Keratinocyte (primary cell): ENCODE results near the gene MMAB. TPM values are rescaled to one million over a fixed set of nuclear protein-coding genes. Genes with fewer than 3 reads are reported as not detected.

Source experiments
- DNase-seq: peaks from one replicate; pipeline ENCODE4 v3.0.0-alpha.2; 2011; ENCODE audit warnings: low read depth, missing footprints, low spot score
- FAIRE-seq: peaks from 2 replicates; lab custom pipeline; 2011; peaks lifted over from hg19 to GRCh38; lab: Jason Lieb, UNC
- H2AFZ ChIP-seq: 2 replicates; pipeline ENCODE4 v1.6.0; 2012; ENCODE audit warnings: low read length, control low read depth, inconsistent platforms; ENCODE audit not compliant: control insufficient read depth
- H3K27ac ChIP-seq: 2 replicates; pipeline ENCODE4 v1.5.1; 2011; ENCODE audit warnings: low read length; ENCODE audit not compliant: control insufficient read depth, insufficient read depth
- H3K27me3 ChIP-seq: 3 replicates; pipeline ENCODE4 v1.6.0; 2011; ENCODE audit warnings: low read length; ENCODE audit not compliant: control insufficient read depth, insufficient read depth; ENCODE audit errors: extremely low read depth
- H3K36me3 ChIP-seq, 2 experiments: 2 replicates in 1 of 2; 3 replicates in 1 of 2; pipeline ENCODE4 v1.5.1; 2011; ENCODE audit warnings: low read length in 2 of 2, mild to moderate bottlenecking in 1 of 2; ENCODE audit not compliant: control insufficient read depth in 2 of 2, insufficient read depth in 2 of 2; ENCODE audit errors: extremely low read depth in 1 of 2
- H3K4me1 ChIP-seq: 3 replicates; pipeline ENCODE4 v1.5.1; 2011; ENCODE audit warnings: low read length; ENCODE audit not compliant: control insufficient read depth, insufficient read depth; ENCODE audit errors: extremely low read depth
- H3K4me2 ChIP-seq: 3 replicates; pipeline ENCODE4 v1.6.0; 2011; ENCODE audit warnings: low read depth, low read length; ENCODE audit not compliant: control insufficient read depth, insufficient read depth; ENCODE audit errors: extremely low read depth
- H3K4me3 ChIP-seq, 3 experiments: fragments of 200-600 bp in 1 of 3; sonication (generic) in 1 of 3; 2 replicates in 2 of 3; 3 replicates in 1 of 3; pipeline ENCODE4 v1.5.1; 2011 to 2016; ENCODE audit warnings: low read length in 3 of 3, mild to moderate bottlenecking in 3 of 3, control low read depth in 2 of 3, inconsistent platforms in 1 of 3, low read depth in 1 of 3, mixed read lengths in 1 of 3, mixed run types in 1 of 3, moderate library complexity in 1 of 3; ENCODE audit not compliant: control insufficient read depth in 2 of 3, insufficient read depth in 2 of 3; ENCODE audit errors: extremely low read depth in 1 of 3
- H3K79me2 ChIP-seq: 2 replicates; pipeline ENCODE4 v1.6.0; 2012; ENCODE audit warnings: low read length; ENCODE audit not compliant: control insufficient read depth, insufficient read depth
- H3K9ac ChIP-seq: 3 replicates; pipeline ENCODE4 v1.6.0; 2011; ENCODE audit warnings: low read length; ENCODE audit not compliant: control insufficient read depth, insufficient read depth; ENCODE audit errors: extremely low read depth
- H3K9me1 ChIP-seq: 3 replicates; pipeline ENCODE4 v1.6.0; 2011; ENCODE audit warnings: low read length; ENCODE audit not compliant: control insufficient read depth, insufficient read depth; ENCODE audit errors: extremely low read depth
- H3K9me3 ChIP-seq: 2 replicates; pipeline ENCODE4 v1.5.1; 2012; ENCODE audit warnings: low read depth, low read length; ENCODE audit not compliant: control insufficient read depth
- H4K20me1 ChIP-seq: 3 replicates; pipeline ENCODE4 v1.6.0; 2011; ENCODE audit warnings: low read length; ENCODE audit not compliant: control insufficient read depth, insufficient read depth; ENCODE audit errors: extremely low read depth
- CTCF ChIP-seq, 3 experiments: IDR thresholded peaks in 1 of 3; conservative IDR thresholded peaks in 1 of 3; optimal IDR thresholded peaks in 1 of 3; 2 replicates in 2 of 3; 3 replicates in 1 of 3; pipeline versions ENCODE3 to v1.5.1; 2011; ENCODE audit warnings: low read length in 3 of 3, mild to moderate bottlenecking in 3 of 3, moderate library complexity in 2 of 3, control low read depth in 1 of 3, inconsistent platforms in 1 of 3; ENCODE audit not compliant: insufficient read depth in 2 of 3; ENCODE audit errors: extremely low read depth in 1 of 3
- EZH2 ChIP-seq: IDR thresholded peaks from one replicate; pipeline ENCODE4 v1.6.1; 2012; ENCODE audit warnings: inconsistent platforms, mild to moderate bottlenecking, low read length, moderate library complexity
- dilution Hi-C: fragments of 300-500 bp; cut with MboI; formaldehyde crosslinking; loops from one replicate; pipeline ENCODE4 v1.7.0; 2020; ENCODE audit warnings: low sequenced_read_pairs; ENCODE audit not compliant: extremely low pct_ligation_motif_present
- polyA plus RNA-seq, 5 experiments: library from polyadenylated mRNA; depleted of rRNA in 3 of 5; stranded (reverse) in 3 of 5; stranded (forward) in 1 of 5; unstranded in 1 of 5; fragments of >200 nt; gene quantifications; 1 replicate in 1 of 5; 2 replicates in 3 of 5; 3 replicates in 1 of 5; pipeline versions ENCODE4 v1.2.1 to v1.2.3, GENCODE V29; 2011 to 2012; ENCODE audit warnings: missing spikeins in 2 of 5, low read depth in 1 of 5, low replicate concordance in 1 of 5

Gene MMAB
- polyA plus RNA-seq, 1 donor (not counting 4 experiments of a cell fraction or from before 2014, with no cell fraction given): 30.6 TPM

GRCh38 chr12:109558374-109559199 lies 14.7 kb downstream of the MMAB start:
- FAIRE-seq: no peak
- Histone ChIP-seq H3K79me2 (no peaks in the 10 kb centered on the region), H3K4me1 (no peaks in the 10 kb centered on the region), H3K9me1 (no peaks in the 10 kb centered on the region), H3K9me3 (no peaks in the 10 kb centered on the region), H3K4me2 (no peak overlapping the region), H3K4me3 (no peak overlapping the region), H3K9ac (no peak overlapping the region), H4K20me1 (no peaks in the 10 kb centered on the region), H3K36me3 (peaks cover 3 to 8% of the 10 kb centered on the region in 2 experiments), H3K27ac (no peak overlapping the region), H2AFZ (no peak overlapping the region), H3K27me3 (peaks cover 11% of the 10 kb centered on the region)
- no peak for DNase-seq
- TF ChIP-seq CTCF (optimal IDR thresholded peaks at IDR 0.05 in 1 of 3, IDR thresholded peaks at IDR 0.05 in 1 of 3, conservative IDR thresholded peaks at IDR 0.05 in 1 of 3; ENCODE audit: extremely low read depth in 1 of 3, insufficient read depth in 2 of 3, low read length in 3 of 3): no peak
- TF ChIP-seq EZH2: no peak
- dilution Hi-C loops: no loop called here

- Histone ChIP-seq H3K9ac (no peak overlapping the region), H3K4me1 (no peaks in the 10 kb centered on the region), H3K36me3 (peaks cover 3 to 5% of the 10 kb centered on the region in 2 experiments), H2AFZ (no peak overlapping the region), H4K20me1 (no peaks in the 10 kb centered on the region), H3K79me2 (no peaks in the 10 kb centered on the region), H3K4me3 (no peak overlapping the region), H3K9me1 (no peaks in the 10 kb centered on the region), H3K27ac (no peak overlapping the region), H3K4me2 (no peak overlapping the region), H3K9me3 (no peaks in the 10 kb centered on the region), H3K27me3 (peaks cover 17% of the 10 kb centered on the region)
- DNase-seq (no peak), FAIRE-seq (no peak)
- dilution Hi-C loops: no loop called here
- no peak for TF ChIP-seq EZH2
Observed at GRCh38 chr12:109557805-109558204, 15.5 kb downstream of the MMAB start.
